ENCODE data around the gene BTBD7. TPM values are rescaled to one million over a fixed set of nuclear protein-coding genes. Genes with fewer than 3 reads are reported as not detected.

Gene BTBD7
- total and polyA plus RNA-seq, 3 donors from 2014 or later: 16.9 to 27.8 (median 26.1) TPM

DNA sequence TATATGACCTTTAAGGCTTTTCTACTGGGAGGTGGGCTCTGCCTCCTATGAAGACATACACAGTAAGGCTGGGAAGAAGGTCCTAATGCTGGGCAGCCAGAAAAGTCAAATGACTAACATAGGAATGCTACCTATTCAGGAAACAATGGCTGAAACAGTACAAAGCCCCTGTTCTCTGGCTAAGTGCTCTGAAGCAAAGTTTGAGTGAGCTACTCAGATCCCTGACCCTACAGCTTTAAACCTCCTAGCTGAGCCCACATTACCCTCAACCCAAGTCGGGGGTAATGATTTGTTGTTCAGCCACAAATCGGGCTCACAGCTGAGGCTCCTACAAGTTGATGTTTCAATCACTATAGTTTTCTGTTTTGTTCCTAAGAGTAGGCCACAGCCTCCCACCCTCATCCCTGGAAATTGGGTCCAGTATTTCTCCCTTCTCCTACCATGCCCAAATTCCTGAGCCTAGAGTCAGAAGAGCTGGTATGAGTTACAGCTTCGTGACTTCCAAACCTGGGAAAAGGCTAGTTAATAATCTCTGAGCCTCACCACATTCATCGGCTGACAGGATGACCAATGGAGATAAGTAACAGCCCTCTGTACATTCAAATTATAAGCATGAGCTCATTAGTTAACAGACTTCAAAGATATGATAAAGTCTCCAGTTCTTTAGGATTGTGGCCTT, 46.5 kb downstream of the BTBD7 start:
- TF ChIP-seq, protein P1, sequence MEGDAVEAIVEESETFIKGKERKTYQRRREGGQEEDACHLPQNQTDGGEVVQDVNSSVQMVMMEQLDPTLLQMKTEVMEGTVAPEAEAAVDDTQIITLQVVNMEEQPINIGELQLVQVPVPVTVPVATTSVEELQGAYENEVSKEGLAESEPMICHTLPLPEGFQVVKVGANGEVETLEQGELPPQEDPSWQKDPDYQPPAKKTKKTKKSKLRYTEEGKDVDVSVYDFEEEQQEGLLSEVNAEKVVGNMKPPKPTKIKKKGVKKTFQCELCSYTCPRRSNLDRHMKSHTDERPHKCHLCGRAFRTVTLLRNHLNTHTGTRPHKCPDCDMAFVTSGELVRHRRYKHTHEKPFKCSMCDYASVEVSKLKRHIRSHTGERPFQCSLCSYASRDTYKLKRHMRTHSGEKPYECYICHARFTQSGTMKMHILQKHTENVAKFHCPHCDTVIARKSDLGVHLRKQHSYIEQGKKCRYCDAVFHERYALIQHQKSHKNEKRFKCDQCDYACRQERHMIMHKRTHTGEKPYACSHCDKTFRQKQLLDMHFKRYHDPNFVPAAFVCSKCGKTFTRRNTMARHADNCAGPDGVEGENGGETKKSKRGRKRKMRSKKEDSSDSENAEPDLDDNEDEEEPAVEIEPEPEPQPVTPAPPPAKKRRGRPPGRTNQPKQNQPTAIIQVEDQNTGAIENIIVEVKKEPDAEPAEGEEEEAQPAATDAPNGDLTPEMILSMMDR (IDR thresholded peaks at IDR 0.05): no peak
- TF ChIP-seq POLR2A (IDR thresholded peaks at IDR 0.05): no peak
- 91 to 95% methylated on average over 4 of the region's 4 CpGs for WGBS, 2 donors

GRCh38 chr14:93285044-93285443, 47.8 kb downstream of the BTBD7 start:
- TF ChIP-seq, protein P1 (IDR thresholded peaks at IDR 0.05): no peak
- TF ChIP-seq POLR2A (IDR thresholded peaks at IDR 0.05): no peak
- H3K36me3 ChIP-seq (ENCODE audit: low read depth, missing control alignments): no peaks in the 10 kb centered on the region
- H3K4me1 ChIP-seq: no peaks in the 10 kb centered on the region
- no peaks in the 10 kb centered on the region for H3K9me3 ChIP-seq
- intact Hi-C loops (cut with DNase I; ENCODE audit: low total_unique reads): no loop called here
- no peak for DNase-seq
- H3K27me3 ChIP-seq: no peaks in the 10 kb centered on the region
- 48 to 56% methylated on average over 2 of the region's 2 CpGs for WGBS, 2 donors
- H3K27ac ChIP-seq: no peak overlapping the region
- H3K4me3 ChIP-seq: no peak overlapping the region

More for the DNA sequence above, 46.5 kb downstream of the BTBD7 start:
- DNase-seq: no peak
- no peak overlapping the region for H3K4me3 ChIP-seq
- intact Hi-C loops (cut with DNase I; ENCODE audit: low total_unique reads): no loop called here
- H3K27me3 ChIP-seq: no peaks in the 10 kb centered on the region
- no peak overlapping the region for H3K27ac ChIP-seq
- no peaks in the 10 kb centered on the region for H3K36me3 ChIP-seq (ENCODE audit: low read depth, missing control alignments)
- no peaks in the 10 kb centered on the region for H3K9me3 ChIP-seq
- no peaks in the 10 kb centered on the region for H3K4me1 ChIP-seq

GRCh38 chr14:93281937-93282336, 50.9 kb downstream of the BTBD7 start:
- WGBS, 2 donors: 93% methylated on average over 1 of the region's 1 CpG
- DNase-seq: no peak
- Histone ChIP-seq H3K4me3 (no peak overlapping the region), H3K4me1 (no peaks in the 10 kb centered on the region), H3K27ac (no peak overlapping the region), H3K36me3 (ENCODE audit: low read depth, missing control alignments) (no peaks in the 10 kb centered on the region), H3K9me3 (no peaks in the 10 kb centered on the region), H3K27me3 (no peaks in the 10 kb centered on the region)
- intact Hi-C loops (cut with DNase I; ENCODE audit: low total_unique reads): no loop called here
- no peak for TF ChIP-seq POLR2A (IDR thresholded peaks at IDR 0.05)
- TF ChIP-seq, protein P1 (IDR thresholded peaks at IDR 0.05): no peak

DNA sequence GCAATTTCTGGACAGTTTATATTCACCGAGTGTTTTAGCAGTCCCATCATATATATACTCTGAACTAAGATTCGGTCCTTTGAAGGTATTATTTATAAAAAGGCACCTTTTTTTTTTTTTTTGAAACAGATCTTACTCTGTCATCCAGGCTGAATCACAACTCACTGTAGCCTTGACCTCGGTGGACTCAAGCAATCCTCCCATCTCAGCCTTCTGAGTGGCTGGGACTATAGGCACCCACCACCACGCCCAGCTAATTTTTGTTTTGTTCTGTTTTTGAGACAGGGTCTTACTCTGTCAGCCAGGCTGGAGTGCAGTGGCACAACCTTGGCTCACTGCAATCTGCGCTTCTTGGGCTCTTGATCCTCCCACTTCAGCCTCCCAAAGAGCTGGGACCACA, 52.1 kb downstream of the BTBD7 start:
- Histone ChIP-seq H3K4me3 (no peak overlapping the region), H3K36me3 (ENCODE audit: low read depth, missing control alignments) (no peaks in the 10 kb centered on the region), H3K4me1 (no peaks in the 10 kb centered on the region), H3K27ac (no peak overlapping the region), H3K9me3 (no peaks in the 10 kb centered on the region), H3K27me3 (no peaks in the 10 kb centered on the region)
- 87 to 97% methylated on average over 5 of the region's 5 CpGs for WGBS, 2 donors
- no peak for TF ChIP-seq POLR2A (IDR thresholded peaks at IDR 0.05)
- TF ChIP-seq, protein P1 (IDR thresholded peaks at IDR 0.05): no peak
- intact Hi-C loops (cut with DNase I; ENCODE audit: low total_unique reads): no loop called here
- DNase-seq: no peak
